ENCODE measurements around the gene ADAM29.

GRCh38 chr4:174996079-174996478 is 77.9 kb downstream of the ADAM29 start:
- TF ChIP-seq, protein P1, sequence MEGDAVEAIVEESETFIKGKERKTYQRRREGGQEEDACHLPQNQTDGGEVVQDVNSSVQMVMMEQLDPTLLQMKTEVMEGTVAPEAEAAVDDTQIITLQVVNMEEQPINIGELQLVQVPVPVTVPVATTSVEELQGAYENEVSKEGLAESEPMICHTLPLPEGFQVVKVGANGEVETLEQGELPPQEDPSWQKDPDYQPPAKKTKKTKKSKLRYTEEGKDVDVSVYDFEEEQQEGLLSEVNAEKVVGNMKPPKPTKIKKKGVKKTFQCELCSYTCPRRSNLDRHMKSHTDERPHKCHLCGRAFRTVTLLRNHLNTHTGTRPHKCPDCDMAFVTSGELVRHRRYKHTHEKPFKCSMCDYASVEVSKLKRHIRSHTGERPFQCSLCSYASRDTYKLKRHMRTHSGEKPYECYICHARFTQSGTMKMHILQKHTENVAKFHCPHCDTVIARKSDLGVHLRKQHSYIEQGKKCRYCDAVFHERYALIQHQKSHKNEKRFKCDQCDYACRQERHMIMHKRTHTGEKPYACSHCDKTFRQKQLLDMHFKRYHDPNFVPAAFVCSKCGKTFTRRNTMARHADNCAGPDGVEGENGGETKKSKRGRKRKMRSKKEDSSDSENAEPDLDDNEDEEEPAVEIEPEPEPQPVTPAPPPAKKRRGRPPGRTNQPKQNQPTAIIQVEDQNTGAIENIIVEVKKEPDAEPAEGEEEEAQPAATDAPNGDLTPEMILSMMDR (IDR thresholded peaks at IDR 0.05): no peak
- TF ChIP-seq POLR2A (IDR thresholded peaks at IDR 0.05): no peak
- TF ChIP-seq POLR2AphosphoS5 (IDR thresholded peaks at IDR 0.05): no peak
